SIG-M5 (cell line): Measurements from ENCODE around the gene RGMA.

Experiments used
- DNase-seq: peaks from one replicate; lab custom pipeline; 2025; lab: John Stamatoyannopoulos, UW

RGMA gene

GRCh38 chr15:93088981-93089726, at the start of gene RGMA:
TSS of gene RGMA (minus strand) at chr15:93089211. CDS start at chr15:93088932, 279 bp downstream.
- DNase-seq = no peak

- DNase-seq = no peak
These were observed 47.6 kb upstream of the RGMA start for GRCh38 chr15:93136606-93137005.

- DNase-seq = no peak
These were observed 47.0 kb upstream of the RGMA start for GRCh38 chr15:93135997-93136397.

- no peak for DNase-seq
These were observed 46.4 kb upstream of the RGMA start for GRCh38 chr15:93135459-93135858.

GRCh38 chr15:93131485-93132095, 42.6 kb upstream of the RGMA start:
- no peak for DNase-seq

GRCh38 chr15:93129702-93130488, 40.9 kb upstream of the RGMA start:
- DNase-seq = no peak

- no peak for DNase-seq
These were observed 38.3 kb upstream of the RGMA start for GRCh38 chr15:93127286-93127685.

GRCh38 chr15:93126599-93126998, 37.6 kb upstream of the RGMA start:
- DNase-seq = no peak

GRCh38 chr15:93126148-93126547, 37.1 kb upstream of the RGMA start:
- no peak for DNase-seq

GRCh38 chr15:93124126-93124525, 35.1 kb upstream of the RGMA start:
- DNase-seq = no peak

- no peak for DNase-seq
These were observed 33.2 kb upstream of the RGMA start for GRCh38 chr15:93121973-93122910.

- DNase-seq = no peak
These were observed 32.1 kb upstream of the RGMA start for GRCh38 chr15:93121107-93121506.

- DNase-seq = no peak
These were observed 29.9 kb upstream of the RGMA start for GRCh38 chr15:93118904-93119303.

- no peak for DNase-seq
These were observed 22.4 kb upstream of the RGMA start for GRCh38 chr15:93111451-93111850.

GRCh38 chr15:93110502-93111040, 21.6 kb upstream of the RGMA start:
- no peak for DNase-seq

GRCh38 chr15:93109336-93110102, 20.5 kb upstream of the RGMA start:
- no peak for DNase-seq

- no peak for DNase-seq
These were observed 18.6 kb upstream of the RGMA start for GRCh38 chr15:93107646-93108045.

- DNase-seq = no peak
These were observed 16.5 kb upstream of the RGMA start for GRCh38 chr15:93105485-93105884.

- no peak for DNase-seq
These were observed 14.8 kb upstream of the RGMA start for GRCh38 chr15:93103823-93104222.

- no peak for DNase-seq
These were observed 13.2 kb upstream of the RGMA start for GRCh38 chr15:93102211-93102610.

GRCh38 chr15:93093765-93094164, 4.8 kb upstream of the RGMA start:
- no peak for DNase-seq
